ENCODE data around the gene WWC2. TPM values are rescaled to one million over a fixed set of nuclear protein-coding genes. Genes with fewer than 3 reads are reported as not detected.

Gene WWC2
- total RNA-seq, 4 donors from 2014 or later, result 7.4 to 24.8 (median 8.0) TPM

- Histone ChIP-seq H3K36me3 (no peaks in the 10 kb centered on the region), H3K9me3 (no peaks in the 10 kb centered on the region), H3K27ac (no peak overlapping the region), H3K4me3 (no peak overlapping the region), H3K4me1 (peaks cover 0 to 14% (median 0%) of the 10 kb centered on the region in 3 donors), H3K27me3 (no peaks in the 10 kb centered on the region)
- intact Hi-C loops (cut with DNase I), result no loop called here
- DNase-seq, result no peak
- no peak for TF ChIP-seq CTCF (IDR thresholded peaks at IDR 0.05)
- no peak for TF ChIP-seq POLR2A (IDR thresholded peaks at IDR 0.05)
- WGBS, 2 donors, result 60 to 71% methylated on average over 10 to 16 of the region's 16 CpGs
These were observed 267.3 kb downstream of the WWC2 start for GRCh38 chr4:183366206-183366835.

GRCh38 chr4:183369073-183369472 lies 270.0 kb downstream of the WWC2 start:
- H3K4me3 ChIP-seq, result no peak overlapping the region
- no peaks in the 10 kb centered on the region for H3K27me3 ChIP-seq
- DNase-seq, result no peak
- peaks cover 0 to 5% (median 0%) of the 10 kb centered on the region in 3 donors for H3K4me1 ChIP-seq
- H3K27ac ChIP-seq, result no peak overlapping the region
- 72 to 80% methylated on average over 8 of the region's 8 CpGs for whole genome bisulfite sequencing, 2 donors
- TF ChIP-seq POLR2A (IDR thresholded peaks at IDR 0.05) (no peak), CTCF (IDR thresholded peaks at IDR 0.05) (no peak)
- no peaks in the 10 kb centered on the region for H3K9me3 ChIP-seq
- intact Hi-C loops (cut with DNase I), result no loop called here
- H3K36me3 ChIP-seq, result no peaks in the 10 kb centered on the region

Other genes starting within 250 kb of the WWC2 start
- gene DCTD, start 181.9 kb upstream of the WWC2 start, total RNA-seq, result 10 to 100 TPM; 43.6 to 72.9 (median 57.2) TPM
- under 1 TPM in 1 of 4 donors, not detected in 3; 0.85 TPM for gene CLDN22, start 221.0 kb downstream of the WWC2 start, total RNA-seq
- not detected for gene CLDN24, start 223.2 kb downstream of the WWC2 start, total RNA-seq

Data from esophagus squamous epithelium (tissue), 5 donors.